B cell (primary cell): ENCODE results near the gene KAZN. TPM values are rescaled to one million over a fixed set of nuclear protein-coding genes. Genes with fewer than 3 reads are reported as not detected.

Experiments used
- ATAC-seq: fragments of 200-7000 bp; cut with Tn5 transposase; one replicate; pipeline ENCODE4 v1.10.0; 2021; ENCODE audit warnings: low read depth, mild to moderate bottlenecking, moderate number of reproducible peaks, moderate library complexity
- CTCF ChIA-PET: fragments of 350-600 bp; sonication (Branson Sonifier 250); formaldehyde crosslinking; loops from one replicate; lab custom pipeline; 2021; ENCODE audit warnings: antibody characterized with exemption, inconsistent platforms; lab: Charles Lee
- POLR2A ChIA-PET: fragments of 350-600 bp; sonication (Branson Sonifier 250); formaldehyde crosslinking; loops from one replicate; lab custom pipeline; 2021; ENCODE audit warnings: antibody characterized with exemption; lab: Charles Lee
- DNase-seq: peaks from one replicate; pipeline ENCODE4 v3.0.0; 2013
- H2AFZ ChIP-seq: 2 replicates; pipeline ENCODE4 v1.6.1; 2012; ENCODE audit warnings: mild to moderate bottlenecking, low read depth, low read length; ENCODE audit not compliant: insufficient read depth, poor library complexity, severe bottlenecking
- H3K27ac ChIP-seq, 2 donors: 1 replicate in 1 of 2; 2 replicates in 1 of 2; pipeline ENCODE4 v1.5.1; 2012 to 2013; ENCODE audit warnings: low read length in 2 of 2, mild to moderate bottlenecking in 2 of 2, moderate library complexity in 1 of 2
- H3K27me3 ChIP-seq, 4 experiments: fragments of 200-600 bp in 1 of 4; sonication (generic) in 1 of 4; replicated peaks in 1 of 4; 1 replicate in 2 of 4; 2 replicates in 2 of 4; pipeline versions ENCODE4 v1.6.1 to v1.7.0; 2013 to 2016; ENCODE audit warnings: low read length in 3 of 4, mild to moderate bottlenecking in 2 of 4, mixed read lengths in 1 of 4, moderate library complexity in 1 of 4; ENCODE audit not compliant: insufficient read depth in 4 of 4, control insufficient read depth in 3 of 4; ENCODE audit errors: control extremely low read depth in 1 of 4
- H3K36me3 ChIP-seq, 2 experiments: replicated peaks in 1 of 2; 1 replicate in 1 of 2; 2 replicates in 1 of 2; pipeline versions ENCODE4 v1.6.1 to v1.7.1; 2013; ENCODE audit warnings: low read length in 1 of 2; ENCODE audit not compliant: insufficient read depth in 2 of 2, control insufficient read depth in 1 of 2; ENCODE audit errors: control extremely low read depth in 1 of 2, extremely low read depth in 1 of 2
- H3K4me1 ChIP-seq, 2 donors: fragments of 200-600 bp in 1 of 2; sonication (generic) in 1 of 2; 1 replicate in 1 of 2; 2 replicates in 1 of 2; pipeline versions ENCODE4 v1.5.1 to v1.6.1; 2013 to 2017; ENCODE audit warnings: low read length in 2 of 2; ENCODE audit not compliant: control insufficient read depth in 2 of 2, insufficient read depth in 2 of 2
- H3K4me2 ChIP-seq: replicated peaks from 2 replicates; pipeline ENCODE3; 2012; ENCODE audit warnings: mild to moderate bottlenecking, low read depth, low read length; ENCODE audit not compliant: poor library complexity, severe bottlenecking
- H3K4me3 ChIP-seq, 5 experiments: fragments of 200-600 bp in 1 of 5; sonication (generic) in 1 of 5; 1 replicate in 3 of 5; 2 replicates in 2 of 5; pipeline versions ENCODE4 v1.5.1 to v1.7.0; 2011 to 2016; ENCODE audit warnings: low read length in 4 of 5, mild to moderate bottlenecking in 4 of 5, low read depth in 2 of 5, control low read depth in 1 of 5, moderate library complexity in 1 of 5; ENCODE audit not compliant: insufficient read depth in 1 of 5; ENCODE audit errors: control extremely low read depth in 1 of 5, extremely low read depth in 1 of 5
- H3K79me2 ChIP-seq: fragments of 200-600 bp; sonication (generic); one replicate; pipeline ENCODE4 v1.6.0; 2016; ENCODE audit warnings: low read length; ENCODE audit not compliant: control insufficient read depth, insufficient read depth
- H3K9ac ChIP-seq: fragments of 200-600 bp; sonication (generic); 2 replicates; pipeline ENCODE4 v1.6.1; 2017; ENCODE audit warnings: mild to moderate bottlenecking, low read length, moderate library complexity
- H3K9me3 ChIP-seq, 3 donors: one replicate each; pipeline versions ENCODE4 v1.6.1 to v1.7.1; 2013; ENCODE audit warnings: low read length in 2 of 3; ENCODE audit not compliant: control insufficient read depth in 2 of 3, insufficient read depth in 1 of 3; ENCODE audit errors: control extremely low read depth in 1 of 3
- H4K20me1 ChIP-seq: 2 replicates; pipeline ENCODE4 v1.6.0; 2012; ENCODE audit warnings: mild to moderate bottlenecking, low read length; ENCODE audit not compliant: insufficient read depth, control insufficient read depth, poor library complexity, severe bottlenecking
- H3K27ac Mint-ChIP-seq: one replicate; pipeline ENCODE4 v1.8.0; 2021; ENCODE audit warnings: mixed read lengths
- H3K27me3 Mint-ChIP-seq: one replicate; pipeline ENCODE4 v1.8.0; 2021; ENCODE audit warnings: mixed read lengths
- H3K4me1 Mint-ChIP-seq: one replicate; pipeline ENCODE4 v1.8.0; 2021; ENCODE audit warnings: mixed read lengths
- H3K4me3 Mint-ChIP-seq: one replicate; pipeline ENCODE4 v1.8.0; 2021; ENCODE audit warnings: mixed read lengths
- H3K9me3 Mint-ChIP-seq: one replicate; pipeline ENCODE4 v1.8.0; 2022; ENCODE audit warnings: mixed read lengths; ENCODE audit not compliant: insufficient read depth
- CTCF ChIP-seq: fragments of 200-600 bp; IDR thresholded peaks from one replicate; pipeline ENCODE4 v1.8.0; 2022; ENCODE audit warnings: antibody characterized with exemption, mild to moderate bottlenecking
- EZH2 ChIP-seq: IDR thresholded peaks from 2 replicates; pipeline ENCODE4 v1.6.1; 2012; ENCODE audit warnings: borderline replicate concordance, low read depth, mild to moderate bottlenecking, moderate library complexity, low read length; ENCODE audit not compliant: insufficient read depth, poor library complexity, severe bottlenecking
- WGBS: methylation state at CpG from one replicate; pipeline ENCODE4 v1.1.5; 2013; ENCODE audit warnings: missing lambda C conversion rate; ENCODE audit not compliant: insufficient coverage; 5-methylcytosine and 5-hydroxymethylcytosine counted together
- intact Hi-C: fragments of 100-400 bp; cut with micrococcal nuclease; formaldehyde crosslinking; loops from one replicate; pipeline ENCODE4 v1.10.0; 2022
- polyA plus RNA-seq: library from polyadenylated mRNA; depleted of rRNA; stranded (reverse); fragments of >200 nt; gene quantifications from 2 replicates; pipeline ENCODE4 v1.2.3, GENCODE V29; 2012
- total RNA-seq, 2 donors: library from RNA; stranded (reverse); fragments of 120-200 nt in 1 of 2; gene quantifications; 1 replicate in 1 of 2; 2 replicates in 1 of 2; pipeline versions ENCODE4 v1.2.3 to v1.2.4, GENCODE V29; 2013 to 2022

The KAZN gene
- total and polyA plus RNA-seq, 2 donors (not counting 1 experiment from before 2014, with no cell fraction given) = 0.13 to 0.39 TPM

DNA sequence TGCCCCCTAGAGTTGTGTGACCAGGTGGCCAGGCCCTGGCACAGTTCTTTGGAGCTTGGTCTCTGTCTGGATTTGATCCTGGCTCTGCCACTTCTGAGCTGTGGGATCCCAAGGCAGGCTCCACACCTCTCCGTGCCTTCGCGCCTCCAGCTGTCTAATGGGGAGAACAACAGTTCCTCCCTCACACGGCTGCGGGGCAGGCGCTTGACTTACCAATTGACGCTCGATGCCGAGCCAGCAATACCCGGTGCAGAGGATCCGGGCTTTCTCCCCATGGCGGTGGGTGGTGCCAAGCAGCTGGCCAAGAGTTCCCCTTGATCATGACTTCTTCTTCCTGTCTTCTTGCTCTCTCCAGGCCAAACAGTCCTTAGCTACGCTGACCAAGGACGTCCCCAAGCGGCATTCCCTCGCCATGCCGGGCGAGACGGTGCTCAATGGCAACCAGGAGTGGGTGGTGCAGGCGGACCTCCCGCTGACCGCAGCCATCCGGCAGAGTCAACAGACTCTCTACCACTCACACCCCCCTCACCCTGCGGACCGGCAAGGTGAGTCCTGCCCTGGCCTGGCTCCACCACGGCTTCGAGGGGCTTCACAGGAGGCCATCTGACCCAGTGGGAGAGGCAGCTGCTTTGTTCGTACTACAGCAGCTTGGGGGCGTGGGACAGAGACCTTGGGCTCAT lies 457.4 kb downstream of the KAZN start:
- intact Hi-C loops = no loop called here
- H3K27me3 ChIP-seq = peaks cover 0 to 2% (median 0%) of the 10 kb centered on the region in 4 experiments
- H4K20me1 ChIP-seq = no peaks in the 10 kb centered on the region
- DNase-seq (no peak), ATAC-seq (no peak)
- H3K9me3 ChIP-seq = peaks cover 0 to 16% (median 0%) of the 10 kb centered on the region in 3 donors
- 97% methylated on average over 29 of the region's 29 CpGs for WGBS
- H2AFZ ChIP-seq = no peak overlapping the region
- H3K27ac ChIP-seq = no peak overlapping the region
- no peaks in the 10 kb centered on the region for H3K79me2 ChIP-seq
- ChIA-PET POLR2A (no interaction called here), CTCF (no interaction called here)
- H3K9me3 Mint-ChIP-seq = no peaks in the 10 kb centered on the region
- H3K4me1 Mint-ChIP-seq = no peaks in the 10 kb centered on the region
- no peak overlapping the region for H3K4me3 Mint-ChIP-seq
- no peaks in the 10 kb centered on the region for H3K4me1 ChIP-seq
- H3K4me3 ChIP-seq = no peak overlapping the region
- no peak overlapping the region for H3K4me2 ChIP-seq
- no peaks in the 10 kb centered on the region for H3K27me3 Mint-ChIP-seq
- H3K36me3 ChIP-seq = no peaks in the 10 kb centered on the region
- no peak overlapping the region for H3K9ac ChIP-seq
- TF ChIP-seq CTCF = no peak
- TF ChIP-seq EZH2 = no peak
- H3K27ac Mint-ChIP-seq = no peak overlapping the region

DNA sequence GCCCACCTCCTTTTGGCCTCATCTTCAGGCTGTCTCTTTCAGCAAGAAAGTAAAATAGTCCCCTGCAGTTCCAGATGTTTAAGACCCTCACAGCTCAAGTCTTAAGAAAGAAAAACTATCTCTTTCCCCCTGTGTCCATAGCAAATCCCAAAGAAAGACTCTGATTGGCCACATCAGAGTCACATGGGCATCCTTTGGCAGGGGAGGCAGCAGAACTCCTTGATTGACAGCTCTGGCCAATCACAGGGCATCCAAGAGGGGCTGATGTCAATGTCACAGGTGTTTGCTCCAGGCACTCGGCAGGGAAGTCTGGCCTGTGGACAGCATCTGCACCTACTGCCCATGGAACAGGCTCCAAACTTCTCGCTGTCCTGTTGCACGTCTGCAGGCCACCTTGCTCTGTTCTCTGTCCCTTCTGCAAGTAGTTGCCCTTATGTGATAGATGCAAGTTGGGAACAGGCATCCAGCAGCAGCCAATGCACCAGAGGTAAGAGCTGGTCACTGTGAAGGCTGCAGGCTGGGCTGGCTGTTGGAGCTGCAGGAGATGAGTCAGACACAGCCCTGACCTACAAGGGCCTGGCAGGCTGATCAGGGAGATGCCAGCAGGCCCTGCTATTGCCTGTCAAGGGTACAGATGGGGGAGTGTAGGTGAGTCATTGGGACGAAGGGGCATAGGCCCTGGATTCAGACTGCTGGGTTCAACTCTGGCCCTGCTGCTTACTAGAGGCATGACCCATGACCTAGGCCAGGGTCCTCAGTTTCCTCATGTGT lies 458.2 kb downstream of the KAZN start:
- DNase-seq (no peak), ATAC-seq (no peak)
- H3K9me3 Mint-ChIP-seq = no peaks in the 10 kb centered on the region
- H3K4me3 ChIP-seq = no peak overlapping the region
- no peaks in the 10 kb centered on the region for H3K4me1 Mint-ChIP-seq
- no peaks in the 10 kb centered on the region for H3K79me2 ChIP-seq
- peaks cover 0 to 2% (median 0%) of the 10 kb centered on the region in 4 experiments for H3K27me3 ChIP-seq
- no peak overlapping the region for H3K27ac Mint-ChIP-seq
- no peaks in the 10 kb centered on the region for H3K36me3 ChIP-seq
- H3K4me2 ChIP-seq = no peak overlapping the region
- no peak overlapping the region for H3K4me3 Mint-ChIP-seq
- H3K27me3 Mint-ChIP-seq = no peaks in the 10 kb centered on the region
- no peaks in the 10 kb centered on the region for H4K20me1 ChIP-seq
- TF ChIP-seq CTCF (no peak), EZH2 (no peak)
- no peak overlapping the region for H3K9ac ChIP-seq
- H3K27ac ChIP-seq = no peak overlapping the region
- intact Hi-C loops = no loop called here
- no peaks in the 10 kb centered on the region for H3K4me1 ChIP-seq
- WGBS = 93% methylated on average over 4 of the region's 4 CpGs
- no peak overlapping the region for H2AFZ ChIP-seq
- H3K9me3 ChIP-seq = peaks cover 0 to 8% (median 0%) of the 10 kb centered on the region in 3 donors
- CTCF ChIA-PET = interaction anchor here (1.0 kb wide), 1 partner anchor 9 kb away, joined by 3 read pairs; no protein-coding TSS in a partner anchor
- POLR2A ChIA-PET = no interaction called here
